Uterine smooth muscle cell (primary cell): ENCODE data around the gene RBPJL. TPM values are rescaled to one million over a fixed set of nuclear protein-coding genes. Genes with fewer than 3 reads are reported as not detected.

Experiments
- total RNA-seq: library from RNA; depleted of rRNA; stranded (reverse); fragments of >200 nt; gene quantifications from 2 replicates; pipeline ENCODE4 v1.2.3, GENCODE V29; 2014

The RBPJL gene
- total RNA-seq = not detected in 2 replicates

GRCh38 chr20:45306431-45306982, at the start of gene RBPJL:
TSS of gene RBPJL (plus strand) at chr20:45306840. CDS start at chr20:45306923, 83 bp downstream.

GRCh38 chr20:45308117-45308778, 1.6 kb downstream of the RBPJL start, which contains the start of gene MATN4:
TSS of gene MATN4 (minus strand) at chr20:45308299. CDS start at chr20:45305582, 2,717 bp downstream.

GRCh38 chr20:45347936-45348778, 41.5 kb downstream of the RBPJL start, which contains the start of gene SDC4:
TSS of gene SDC4 (minus strand) at chr20:45348424. CDS start at chr20:45348384, 40 bp downstream.

GRCh38 chr20:45362804-45363610, 56.4 kb downstream of the RBPJL start, which contains the start of gene SYS1:
TSS of gene SYS1 (plus strand) at chr20:45363156. CDS start at chr20:45363532, 376 bp downstream.

Other genes starting within 250 kb of the RBPJL start
- gene KCNS1, start 205.7 kb upstream of the RBPJL start, total RNA-seq = 1.00 and 1.6 TPM in 2 replicates
- not detected in 2 replicates for gene WFDC5, start 191.7 kb upstream of the RBPJL start, total RNA-seq
- not detected in 2 replicates for gene WFDC12, start 182.4 kb upstream of the RBPJL start, total RNA-seq
- gene PI3, start 131.9 kb upstream of the RBPJL start, total RNA-seq = not detected in 2 replicates
- not detected in 2 replicates for gene SEMG1, start 99.8 kb upstream of the RBPJL start, total RNA-seq
- not detected in 2 replicates for gene SEMG2, start 85.5 kb upstream of the RBPJL start, total RNA-seq
- gene SLPI, start 52.3 kb upstream of the RBPJL start, total RNA-seq = not detected in 2 replicates
- gene MATN4, start 1.5 kb downstream of the RBPJL start, total RNA-seq = 0.11 TPM in 1 of 2 replicates, not detected in the other
- 129 and 156 TPM in 2 replicates for gene SDC4, start 41.6 kb downstream of the RBPJL start, total RNA-seq
- gene SYS1, start 56.3 kb downstream of the RBPJL start, total RNA-seq = 18.5 and 19.4 TPM in 2 replicates
- gene TP53TG5, start 71.5 kb downstream of the RBPJL start, total RNA-seq = not detected in 2 replicates
- 3.4 and 9.6 TPM in 2 replicates for gene DBNDD2, start 101.4 kb downstream of the RBPJL start, total RNA-seq
- gene PIGT, start 109.3 kb downstream of the RBPJL start, total RNA-seq = 16.7 and 21.1 TPM in 2 replicates
- not detected in 2 replicates for gene WFDC2, start 162.9 kb downstream of the RBPJL start, total RNA-seq
- gene SPINT3, start 208.8 kb downstream of the RBPJL start, total RNA-seq = not detected in 2 replicates
- gene WFDC6, start 232.6 kb downstream of the RBPJL start, total RNA-seq = not detected in 2 replicates
- not detected in 2 replicates for gene EPPIN, start 240.6 kb downstream of the RBPJL start, total RNA-seq